HepG2 (cell line): ENCODE results near the gene GMEB2. TPM values are rescaled to one million over a fixed set of nuclear protein-coding genes. Genes with fewer than 3 reads are reported as not detected.

Source experiments
- ADNP ChIP-seq: sonication (generic); formaldehyde crosslinking; IDR thresholded peaks from 2 replicates; pipeline ENCODE4 v1.4.0; 2020; ENCODE audit warnings: missing genetic modification reagents
- DPF2 ChIP-seq: sonication (generic); formaldehyde crosslinking; IDR thresholded peaks from 2 replicates; pipeline ENCODE4 v1.4.0; 2020; ENCODE audit warnings: mild to moderate bottlenecking, low read depth, missing genetic modification reagents, borderline replicate concordance
- KLF13 ChIP-seq: sonication (generic); formaldehyde crosslinking; IDR thresholded peaks from 2 replicates; pipeline ENCODE4 v1.4.0; 2020; ENCODE audit warnings: mild to moderate bottlenecking, missing genetic modification reagents
- MTF1 ChIP-seq: sonication (generic); formaldehyde crosslinking; IDR thresholded peaks from 2 replicates; pipeline ENCODE4 v1.5.0; 2020; ENCODE audit warnings: missing genetic modification reagents
- polyA plus RNA-seq, 8 experiments: library from polyadenylated mRNA; depleted of rRNA in 3 of 8; stranded (reverse) in 7 of 8; unstranded in 1 of 8; fragments of >200 nt; fragmentation: Illumina TruSeq in 4 of 8; extraction: Trizol in 4 of 8; gene quantifications; 2 replicates each; pipeline versions ENCODE4 v1.2.1 to v1.2.3, GENCODE V29; 2011 to 2016; ENCODE audit warnings: low read depth in 4 of 8, missing spikeins in 1 of 8, mixed read lengths in 1 of 8; ENCODE audit not compliant: insufficient read depth in 1 of 8
- total RNA-seq, 5 experiments: library from RNA; depleted of rRNA; stranded (reverse); fragments of >200 nt; fragmentation: Illumina TruSeq; extraction: Trizol; gene quantifications; 2 replicates each; pipeline ENCODE4 v1.2.3, GENCODE V29; 2016; ENCODE audit warnings: low read depth in 1 of 5
- TF ChIP-seq, protein P1 (sequence below): sonication (generic); formaldehyde crosslinking; IDR thresholded peaks from 2 replicates; pipeline ENCODE4 v1.4.0; 2020; ENCODE audit warnings: mild to moderate bottlenecking, missing genetic modification reagents
- TF ChIP-seq, protein P2 (sequence below): sonication (generic); formaldehyde crosslinking; IDR thresholded peaks from 2 replicates; pipeline ENCODE4 v1.9.0; 2021; ENCODE audit warnings: missing genetic modification reagents, borderline replicate concordance
- TF ChIP-seq, protein P3 (sequence below): IDR thresholded peaks from 2 replicates; pipeline ENCODE4 v1.6.1; 2016; ENCODE audit warnings: missing biosample characterization, missing genetic modification reagents, low read depth

GMEB2 gene
- total and polyA plus RNA-seq, 2 of the 13 experiments (the other 11 are each of a cell fraction or from before 2014, with no cell fraction given): 10.6 to 12.4 TPM

DNA sequence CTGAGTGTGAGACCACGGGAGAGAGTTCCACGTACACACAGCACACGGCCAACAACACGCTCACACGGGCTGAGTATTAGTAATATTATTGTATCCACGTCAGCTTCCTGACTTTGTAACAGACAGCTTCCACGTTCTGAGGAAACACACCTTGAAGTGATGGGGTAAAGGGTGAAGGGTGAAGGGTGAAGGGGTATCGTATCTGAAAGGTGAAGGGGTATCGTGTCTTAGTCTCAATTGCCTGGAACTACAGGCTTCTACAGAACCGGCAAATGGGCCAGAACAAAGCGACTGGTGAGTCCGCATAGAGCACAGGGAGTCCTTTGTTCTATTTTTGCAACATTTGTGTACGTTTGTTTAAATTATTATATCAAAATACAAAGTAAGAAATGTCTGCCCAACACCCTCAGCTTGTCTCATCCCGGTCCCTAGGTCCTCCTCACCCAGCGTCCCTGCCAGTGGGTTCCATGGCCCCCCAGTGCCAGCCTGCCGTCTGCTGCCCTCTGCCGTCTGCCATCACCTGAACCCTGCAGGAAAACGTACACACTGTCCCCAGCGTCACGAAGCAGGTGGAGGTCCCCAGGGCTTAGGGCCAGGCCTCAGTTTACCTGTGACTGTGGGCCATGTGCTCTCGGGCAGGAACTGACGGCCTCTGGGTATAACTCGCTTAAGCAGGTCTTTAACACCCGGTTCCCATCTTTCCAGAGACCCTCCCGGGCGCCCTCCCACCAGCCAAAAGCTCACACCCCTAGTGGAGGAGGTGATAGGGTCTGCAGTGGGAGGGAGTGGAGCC lies 48.5 kb downstream of the GMEB2 start (continued):
- TF ChIP-seq, protein P1, sequence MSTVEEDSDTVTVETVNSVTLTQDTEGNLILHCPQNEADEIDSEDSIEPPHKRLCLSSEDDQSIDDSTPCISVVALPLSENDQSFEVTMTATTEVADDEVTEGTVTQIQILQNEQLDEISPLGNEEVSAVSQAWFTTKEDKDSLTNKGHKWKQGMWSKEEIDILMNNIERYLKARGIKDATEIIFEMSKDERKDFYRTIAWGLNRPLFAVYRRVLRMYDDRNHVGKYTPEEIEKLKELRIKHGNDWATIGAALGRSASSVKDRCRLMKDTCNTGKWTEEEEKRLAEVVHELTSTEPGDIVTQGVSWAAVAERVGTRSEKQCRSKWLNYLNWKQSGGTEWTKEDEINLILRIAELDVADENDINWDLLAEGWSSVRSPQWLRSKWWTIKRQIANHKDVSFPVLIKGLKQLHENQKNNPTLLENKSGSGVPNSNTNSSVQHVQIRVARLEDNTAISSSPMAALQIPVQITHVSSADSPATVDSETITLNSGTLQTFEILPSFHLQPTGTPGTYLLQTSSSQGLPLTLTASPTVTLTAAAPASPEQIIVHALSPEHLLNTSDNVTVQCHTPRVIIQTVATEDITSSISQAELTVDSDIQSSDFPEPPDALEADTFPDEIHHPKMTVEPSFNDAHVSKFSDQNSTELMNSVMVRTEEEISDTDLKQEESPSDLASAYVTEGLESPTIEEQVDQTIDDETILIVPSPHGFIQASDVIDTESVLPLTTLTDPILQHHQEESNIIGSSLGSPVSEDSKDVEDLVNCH (CRISPR knock-in tag): no peak
- TF ChIP-seq, protein P2, sequence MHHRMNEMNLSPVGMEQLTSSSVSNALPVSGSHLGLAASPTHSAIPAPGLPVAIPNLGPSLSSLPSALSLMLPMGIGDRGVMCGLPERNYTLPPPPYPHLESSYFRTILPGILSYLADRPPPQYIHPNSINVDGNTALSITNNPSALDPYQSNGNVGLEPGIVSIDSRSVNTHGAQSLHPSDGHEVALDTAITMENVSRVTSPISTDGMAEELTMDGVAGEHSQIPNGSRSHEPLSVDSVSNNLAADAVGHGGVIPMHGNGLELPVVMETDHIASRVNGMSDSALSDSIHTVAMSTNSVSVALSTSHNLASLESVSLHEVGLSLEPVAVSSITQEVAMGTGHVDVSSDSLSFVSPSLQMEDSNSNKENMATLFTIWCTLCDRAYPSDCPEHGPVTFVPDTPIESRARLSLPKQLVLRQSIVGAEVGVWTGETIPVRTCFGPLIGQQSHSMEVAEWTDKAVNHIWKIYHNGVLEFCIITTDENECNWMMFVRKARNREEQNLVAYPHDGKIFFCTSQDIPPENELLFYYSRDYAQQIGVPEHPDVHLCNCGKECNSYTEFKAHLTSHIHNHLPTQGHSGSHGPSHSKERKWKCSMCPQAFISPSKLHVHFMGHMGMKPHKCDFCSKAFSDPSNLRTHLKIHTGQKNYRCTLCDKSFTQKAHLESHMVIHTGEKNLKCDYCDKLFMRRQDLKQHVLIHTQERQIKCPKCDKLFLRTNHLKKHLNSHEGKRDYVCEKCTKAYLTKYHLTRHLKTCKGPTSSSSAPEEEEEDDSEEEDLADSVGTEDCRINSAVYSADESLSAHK (CRISPR knock-in tag): no peak
- TF ChIP-seq MTF1 (CRISPR knock-in tag) (no peak), ADNP (no peak), DPF2 (CRISPR knock-in tag) (no peak), KLF13 (CRISPR knock-in tag) (no peak)
- TF ChIP-seq, protein P3, sequence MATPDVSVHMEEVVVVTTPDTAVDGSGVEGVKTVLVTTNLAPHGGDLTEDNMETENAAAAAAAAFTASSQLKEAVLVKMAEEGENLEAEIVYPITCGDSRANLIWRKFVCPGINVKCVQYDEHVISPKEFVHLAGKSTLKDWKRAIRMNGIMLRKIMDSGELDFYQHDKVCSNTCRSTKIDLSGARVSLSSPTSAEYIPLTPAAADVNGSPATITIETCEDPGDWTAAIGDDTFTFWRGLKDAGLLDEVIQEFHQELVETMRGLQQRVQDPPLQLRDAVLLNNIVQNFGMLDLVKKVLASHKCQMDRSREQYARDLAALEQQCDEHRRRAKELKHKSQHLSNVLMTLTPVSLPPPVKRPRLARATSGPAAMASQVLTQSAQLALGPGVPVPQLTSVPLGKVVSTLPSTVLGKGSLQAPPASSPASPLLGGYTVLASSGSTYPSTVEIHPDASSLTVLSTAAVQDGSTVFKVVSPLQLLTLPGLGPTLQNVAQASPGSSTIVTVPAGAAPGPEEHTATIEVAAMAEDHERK (CRISPR knock-in tag): no peak
